GM12875 (cell line): ENCODE measurements around the gene SRGAP3.
A peak's percentile ranks its signal among the peaks of the same experiment; 100 is the strongest.

Experiments used
- H3K4me3 ChIP-seq: one replicate; pipeline ENCODE4 v1.5.1; 2011; ENCODE audit warnings: low read depth, low read length, control low read depth
- CTCF ChIP-seq: IDR thresholded peaks from 2 replicates; pipeline ENCODE4 v1.5.1; 2011; ENCODE audit warnings: low read depth, mild to moderate bottlenecking, control low read depth, inconsistent platforms, low read length, moderate library complexity, borderline replicate concordance; ENCODE audit not compliant: insufficient read depth

Gene SRGAP3

GRCh38 chr3:8954938-8955763 lies 294.3 kb downstream of the SRGAP3 start:
- H3K4me3 ChIP-seq, result no peak overlapping the region
- no peak for TF ChIP-seq CTCF

- no peak overlapping the region for H3K4me3 ChIP-seq
- TF ChIP-seq CTCF, result no peak
Measured at GRCh38 chr3:8953313-8953712, 296.1 kb downstream of the SRGAP3 start.

GRCh38 chr3:8952130-8952529 lies 297.3 kb downstream of the SRGAP3 start:
- TF ChIP-seq CTCF, result no peak
- H3K4me3 ChIP-seq, result no peak overlapping the region

GRCh38 chr3:8945890-8946600 lies 303.4 kb downstream of the SRGAP3 start:
- TF ChIP-seq CTCF, result no peak
- no peak overlapping the region for H3K4me3 ChIP-seq

GRCh38 chr3:8942746-8943488 lies 306.5 kb downstream of the SRGAP3 start:
- no peak for TF ChIP-seq CTCF
- no peak overlapping the region for H3K4me3 ChIP-seq

- no peak for TF ChIP-seq CTCF
- H3K4me3 ChIP-seq, result no peak overlapping the region
Measured at GRCh38 chr3:8942115-8942514, 307.3 kb downstream of the SRGAP3 start.

GRCh38 chr3:8938021-8938420 lies 311.4 kb downstream of the SRGAP3 start:
- no peak overlapping the region for H3K4me3 ChIP-seq
- TF ChIP-seq CTCF, result peak; percentile 12; the same call in 1 of the 2 replicates
